Astrocyte of the cerebellum (primary cell): ENCODE data around the gene PIK3R2.

ENCODE experiments used
- DNase-seq: peaks from one replicate; pipeline ENCODE4 v3.0.0-alpha.2; 2011; ENCODE audit warnings: low read depth
- H3K4me3 ChIP-seq: 2 replicates; pipeline ENCODE4 v1.5.1; 2011; ENCODE audit warnings: mild to moderate bottlenecking, low read depth, low read length, moderate library complexity
- in situ Hi-C: cut with HindIII; loops from 2 replicates; pipeline ENCODE4 v1.10.0; 2017; ENCODE audit warnings: low sequenced_read_pairs
- TF ChIP-seq, protein P1 (sequence below): IDR thresholded peaks from 2 replicates; pipeline ENCODE4 v1.5.1; 2012; ENCODE audit warnings: low read length, low read depth, moderate library complexity, mild to moderate bottlenecking; ENCODE audit errors: missing control alignments

PIK3R2 gene

DNA sequence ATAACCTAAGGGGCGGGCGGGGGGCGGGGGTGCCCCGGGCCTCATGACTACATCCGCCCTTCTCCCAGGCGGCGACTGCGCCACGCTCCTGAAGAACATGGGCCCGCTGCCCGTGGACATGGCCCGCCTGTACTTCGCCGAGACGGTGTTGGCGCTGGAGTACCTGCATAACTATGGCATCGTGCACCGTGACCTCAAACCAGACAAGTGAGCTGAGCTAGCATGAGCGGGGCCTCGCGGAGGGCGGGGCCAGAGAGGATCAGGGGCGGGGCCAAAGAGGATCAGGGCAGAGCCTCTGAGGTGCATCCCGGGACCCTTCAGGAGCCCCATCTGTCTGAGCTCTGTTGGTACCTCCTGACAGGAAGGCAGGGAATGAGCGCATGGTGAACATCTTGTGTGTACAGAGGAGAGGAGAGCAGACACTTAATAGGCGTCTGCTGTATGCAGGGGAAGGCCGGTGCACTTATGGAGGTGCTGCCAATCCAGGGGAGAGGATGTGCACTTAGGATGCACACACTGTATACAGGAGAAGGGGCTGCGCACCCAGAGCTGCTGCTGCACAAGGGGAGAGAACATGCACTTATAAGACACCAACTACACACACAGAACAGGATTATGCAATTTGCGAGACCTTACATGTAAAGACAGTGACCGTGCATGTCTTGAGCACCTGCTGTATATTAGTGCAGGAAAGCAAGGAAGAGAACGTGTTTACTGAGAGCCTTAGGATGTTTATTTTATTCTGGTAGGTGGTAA is 20.9 kb upstream of the PIK3R2 start:
- in situ Hi-C loops = no loop called here
- TF ChIP-seq, protein P1, sequence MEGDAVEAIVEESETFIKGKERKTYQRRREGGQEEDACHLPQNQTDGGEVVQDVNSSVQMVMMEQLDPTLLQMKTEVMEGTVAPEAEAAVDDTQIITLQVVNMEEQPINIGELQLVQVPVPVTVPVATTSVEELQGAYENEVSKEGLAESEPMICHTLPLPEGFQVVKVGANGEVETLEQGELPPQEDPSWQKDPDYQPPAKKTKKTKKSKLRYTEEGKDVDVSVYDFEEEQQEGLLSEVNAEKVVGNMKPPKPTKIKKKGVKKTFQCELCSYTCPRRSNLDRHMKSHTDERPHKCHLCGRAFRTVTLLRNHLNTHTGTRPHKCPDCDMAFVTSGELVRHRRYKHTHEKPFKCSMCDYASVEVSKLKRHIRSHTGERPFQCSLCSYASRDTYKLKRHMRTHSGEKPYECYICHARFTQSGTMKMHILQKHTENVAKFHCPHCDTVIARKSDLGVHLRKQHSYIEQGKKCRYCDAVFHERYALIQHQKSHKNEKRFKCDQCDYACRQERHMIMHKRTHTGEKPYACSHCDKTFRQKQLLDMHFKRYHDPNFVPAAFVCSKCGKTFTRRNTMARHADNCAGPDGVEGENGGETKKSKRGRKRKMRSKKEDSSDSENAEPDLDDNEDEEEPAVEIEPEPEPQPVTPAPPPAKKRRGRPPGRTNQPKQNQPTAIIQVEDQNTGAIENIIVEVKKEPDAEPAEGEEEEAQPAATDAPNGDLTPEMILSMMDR = no peak
- no peak overlapping the region for H3K4me3 ChIP-seq
- DNase-seq = no peak

DNA sequence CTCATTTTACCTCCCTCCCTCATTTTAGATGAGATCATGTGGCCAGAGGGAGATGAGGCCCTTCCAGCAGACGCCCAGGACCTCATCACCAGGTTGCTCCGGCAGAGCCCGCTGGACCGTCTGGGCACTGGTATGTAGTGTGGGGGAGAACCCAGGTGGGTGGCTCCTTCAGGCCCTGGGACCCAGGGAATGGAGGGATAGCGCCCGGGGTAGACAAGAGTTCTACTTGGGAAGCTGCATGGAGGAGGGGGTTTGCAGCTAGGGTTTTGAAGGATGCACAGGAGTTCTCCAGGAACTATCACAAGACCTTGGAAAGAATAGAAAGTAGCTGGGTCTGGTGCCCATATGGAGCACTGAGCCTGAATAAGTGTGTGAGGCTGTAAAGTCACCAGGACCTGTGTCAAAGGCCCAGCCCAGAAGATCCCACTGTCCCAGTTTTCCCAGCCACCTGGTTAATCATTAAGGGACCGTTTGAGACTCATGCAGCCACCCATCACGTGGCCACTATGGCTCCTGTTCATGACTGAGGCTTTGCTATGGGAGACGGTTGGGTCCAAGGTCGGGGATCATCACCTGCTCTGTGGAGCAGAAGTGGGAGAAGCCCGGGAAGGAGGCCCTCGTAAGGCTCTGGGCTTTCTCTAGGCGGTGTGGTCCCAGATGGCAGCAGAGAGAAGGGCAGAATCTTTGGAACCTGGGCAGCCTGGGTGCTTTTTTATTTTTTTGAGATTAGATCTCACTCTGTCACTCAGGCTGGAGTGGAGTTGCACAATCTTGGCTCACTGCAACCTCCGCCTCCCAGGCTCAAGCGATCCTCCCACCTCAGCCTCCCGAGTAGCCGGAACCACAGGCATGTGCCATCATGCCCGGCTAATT is 17.0 kb upstream of the PIK3R2 start:
- in situ Hi-C loops = no loop called here
- TF ChIP-seq, protein P1 = no peak
- no peak for DNase-seq
- no peak overlapping the region for H3K4me3 ChIP-seq

DNA sequence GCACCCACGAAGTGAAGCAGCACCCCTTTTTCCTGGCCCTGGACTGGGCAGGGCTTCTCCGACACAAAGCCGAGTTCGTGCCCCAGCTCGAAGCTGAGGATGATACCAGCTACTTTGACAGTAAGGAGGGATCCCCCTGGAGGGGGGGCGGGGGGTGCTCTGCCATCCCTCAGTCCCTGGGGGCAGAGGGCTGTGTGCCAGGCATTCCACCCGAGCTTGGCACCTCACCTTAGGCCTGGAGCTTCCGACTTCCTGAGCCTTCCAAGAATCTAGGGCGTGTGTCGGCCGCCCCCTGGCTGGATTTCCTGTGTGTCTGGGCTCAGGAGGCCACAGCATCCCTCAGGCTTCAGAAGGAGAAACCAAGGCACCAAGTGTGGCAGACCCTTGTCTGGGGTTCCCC is 15.7 kb upstream of the PIK3R2 start:
- TF ChIP-seq, protein P1 = no peak
- no peak overlapping the region for H3K4me3 ChIP-seq
- DNase-seq = no peak
- in situ Hi-C loops = no loop called here

DNA sequence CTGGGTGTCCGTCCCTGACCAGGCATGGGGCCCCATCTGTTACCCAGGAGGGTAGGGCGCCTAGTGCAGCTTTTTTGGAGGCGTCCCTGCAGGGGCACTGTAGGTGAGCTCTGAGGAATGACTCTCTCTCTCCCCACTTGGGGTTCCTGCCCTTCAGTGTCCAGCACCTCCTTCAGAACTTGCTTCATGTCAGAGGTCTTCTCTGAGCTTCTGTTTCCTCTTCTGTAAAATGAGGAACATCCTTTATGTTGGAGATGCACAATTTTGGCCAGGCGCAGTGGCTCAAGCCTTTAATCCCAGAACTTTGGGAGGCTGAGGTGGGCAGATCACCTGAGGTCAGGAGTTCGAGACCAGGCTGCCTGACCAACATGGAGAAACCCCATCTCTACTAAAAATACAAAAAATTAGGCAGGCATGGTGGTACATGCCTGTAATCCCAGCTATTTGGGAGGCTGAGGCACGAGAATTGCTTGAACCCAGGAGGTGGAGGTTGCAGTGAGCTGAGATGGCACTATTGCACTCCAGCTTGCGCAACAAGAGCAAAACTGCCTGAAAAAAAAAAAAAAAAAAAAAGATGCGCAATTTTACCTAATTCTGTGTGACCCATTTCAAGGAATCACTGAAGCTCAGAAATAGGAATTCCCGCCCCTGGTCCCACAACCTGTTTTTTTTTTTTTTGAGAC is 15.2 kb upstream of the PIK3R2 start:
- in situ Hi-C loops = no loop called here
- H3K4me3 ChIP-seq = no peak overlapping the region
- DNase-seq = no peak
- TF ChIP-seq, protein P1 = no peak

DNA sequence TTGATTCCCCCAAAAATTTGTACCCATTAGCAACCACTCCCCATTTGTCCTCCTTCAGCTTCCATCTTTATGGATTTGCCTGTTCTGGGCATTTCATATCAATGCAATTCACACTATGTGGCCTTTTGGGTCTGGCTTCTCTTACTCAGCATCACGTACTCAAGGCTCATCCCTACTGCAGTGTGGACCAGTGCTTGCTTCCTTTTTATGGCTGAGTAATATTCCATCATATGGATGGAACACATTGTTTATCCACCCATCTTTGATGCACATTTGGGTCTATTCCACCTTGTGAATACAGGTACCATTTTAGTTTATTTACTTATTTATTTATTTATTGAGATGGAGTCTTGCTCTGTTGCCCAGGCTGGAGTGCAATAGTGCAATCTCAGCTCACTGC is 12.5 kb upstream of the PIK3R2 start:
- DNase-seq = no peak
- in situ Hi-C loops = no loop called here
- TF ChIP-seq, protein P1 = no peak
- H3K4me3 ChIP-seq = no peak overlapping the region

DNA sequence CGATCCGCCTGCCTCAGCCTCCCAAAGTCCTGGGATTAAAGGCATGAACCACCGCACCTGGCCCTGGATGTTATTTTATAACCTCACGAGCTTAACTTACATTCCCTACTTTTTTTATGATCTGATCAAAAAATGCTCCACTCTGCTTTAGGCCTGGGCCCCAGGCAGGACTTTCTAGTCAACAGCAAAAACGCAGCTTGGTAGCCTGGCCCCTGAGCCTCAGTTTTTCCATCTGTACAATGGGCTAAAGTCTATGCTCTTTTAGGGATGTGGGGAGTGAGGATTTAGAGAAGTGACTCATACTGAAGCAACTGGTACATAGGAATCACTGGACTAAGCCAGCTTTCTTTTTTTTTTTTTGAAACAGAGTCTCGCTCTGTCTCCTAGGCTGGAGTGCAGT is 11.9 kb upstream of the PIK3R2 start:
- DNase-seq = no peak
- TF ChIP-seq, protein P1 = no peak
- in situ Hi-C loops = no loop called here
- no peak overlapping the region for H3K4me3 ChIP-seq
